Subcutaneous abdominal adipose tissue (tissue), 5 donors: ENCODE measurements around the gene DCLRE1A.
A peak's percentile ranks its signal among the peaks of the same experiment; 100 is the strongest.

ENCODE experiments used
- H3K27ac ChIP-seq: one replicate; pipeline ENCODE4 v1.7.0; 2013; ENCODE audit warnings: low read depth, mild to moderate bottlenecking, inconsistent platforms, low read length, moderate library complexity
- H3K27me3 ChIP-seq, 5 donors: one replicate each; pipeline ENCODE4 v1.7.0; 2013; ENCODE audit warnings: low read length in 5 of 5, inconsistent platforms in 1 of 5; ENCODE audit not compliant: control insufficient read depth in 5 of 5, insufficient read depth in 4 of 5
- H3K36me3 ChIP-seq, 5 donors: one replicate each; pipeline ENCODE4 v1.7.0; 2013; ENCODE audit warnings: low read length in 5 of 5; ENCODE audit not compliant: control insufficient read depth in 5 of 5, insufficient read depth in 5 of 5
- H3K4me1 ChIP-seq, 5 donors: one replicate each; pipeline ENCODE4 v1.7.0; 2013; ENCODE audit warnings: low read length in 5 of 5, mild to moderate bottlenecking in 3 of 5, moderate library complexity in 1 of 5; ENCODE audit not compliant: control insufficient read depth in 5 of 5, insufficient read depth in 5 of 5
- H3K4me3 ChIP-seq, 5 donors: one replicate each; pipeline ENCODE4 v1.7.0; 2013; ENCODE audit warnings: low read length in 5 of 5, low read depth in 1 of 5
- H3K9ac ChIP-seq, 5 donors: one replicate each; pipeline ENCODE4 v1.7.0; 2013; ENCODE audit warnings: low read length in 5 of 5, mild to moderate bottlenecking in 4 of 5, moderate library complexity in 3 of 5
- H3K9me3 ChIP-seq, 5 donors: one replicate each; pipeline ENCODE4 v1.7.0; 2013; ENCODE audit warnings: low read length in 5 of 5; ENCODE audit not compliant: control insufficient read depth in 5 of 5
- donor health status: healthy.
- donor health status: healthy.
- donor health status: healthy.
- donor health status: healthy.
- donor health status: healthy.

The DCLRE1A gene

DNA sequence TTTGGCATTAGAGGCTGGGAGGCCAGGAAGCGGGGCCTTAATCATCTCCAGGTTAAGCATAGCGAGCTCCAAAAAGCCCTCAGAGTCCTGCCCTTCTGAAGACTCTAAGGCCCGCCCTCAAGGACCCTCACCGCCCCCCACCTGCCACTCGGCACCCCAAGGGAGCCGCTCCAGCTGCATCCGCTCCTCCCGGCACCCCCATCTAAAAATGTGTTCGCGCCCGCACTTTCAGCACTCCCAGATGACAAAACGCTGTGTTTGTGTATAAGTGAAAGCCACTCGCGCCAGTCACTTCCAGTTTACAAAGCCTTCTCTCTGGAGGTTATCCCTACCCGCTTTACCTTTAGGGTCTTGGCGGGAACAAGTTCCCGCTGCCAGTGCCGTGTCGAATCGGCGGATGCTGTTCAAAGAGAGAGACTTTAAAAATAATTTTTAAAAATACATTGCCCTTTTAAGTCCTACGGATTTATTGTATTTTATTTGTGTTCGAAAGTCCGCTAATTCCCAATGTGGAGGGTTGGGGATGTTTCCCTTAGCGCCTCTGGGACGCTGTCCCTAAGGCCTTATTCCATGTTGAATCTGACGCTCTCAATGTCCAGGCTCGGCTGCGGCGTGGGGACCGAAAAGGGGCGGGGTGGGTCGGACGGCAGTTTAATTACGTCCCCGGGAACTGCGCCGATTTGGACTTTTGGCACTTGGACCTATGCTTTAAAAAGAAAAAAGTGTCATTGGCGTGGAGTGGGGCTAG lies at the start of gene DCLRE1A, which contains the start of gene NHLRC2:
DCLRE1A (minus strand) TSS at position 70 of the 748 bp plus-strand sequence. CDS start 900 bp downstream, outside the sequence.
NHLRC2 (plus strand) TSS at position 649 of the 748 bp plus-strand sequence. CDS start 212 bp downstream, outside the sequence.
- Histone ChIP-seq H3K36me3 (peaks cover 2 to 12% (median 5%) of the 10 kb centered on the region in 5 donors), H3K27ac (peak within 1 kb of the TSS; percentile 94), H3K9ac (peak within 1 kb of the TSS; percentile 85 to 98 (median 96)), H3K4me3 (peak within 1 kb of the TSS; percentile 94 to 95 (median 95)), H3K4me1 (peaks cover 5 to 39% (median 32%) of the 10 kb centered on the region in 5 donors), H3K9me3 (no peaks in the 10 kb centered on the region), H3K27me3 (no peaks in the 10 kb centered on the region)

DNA sequence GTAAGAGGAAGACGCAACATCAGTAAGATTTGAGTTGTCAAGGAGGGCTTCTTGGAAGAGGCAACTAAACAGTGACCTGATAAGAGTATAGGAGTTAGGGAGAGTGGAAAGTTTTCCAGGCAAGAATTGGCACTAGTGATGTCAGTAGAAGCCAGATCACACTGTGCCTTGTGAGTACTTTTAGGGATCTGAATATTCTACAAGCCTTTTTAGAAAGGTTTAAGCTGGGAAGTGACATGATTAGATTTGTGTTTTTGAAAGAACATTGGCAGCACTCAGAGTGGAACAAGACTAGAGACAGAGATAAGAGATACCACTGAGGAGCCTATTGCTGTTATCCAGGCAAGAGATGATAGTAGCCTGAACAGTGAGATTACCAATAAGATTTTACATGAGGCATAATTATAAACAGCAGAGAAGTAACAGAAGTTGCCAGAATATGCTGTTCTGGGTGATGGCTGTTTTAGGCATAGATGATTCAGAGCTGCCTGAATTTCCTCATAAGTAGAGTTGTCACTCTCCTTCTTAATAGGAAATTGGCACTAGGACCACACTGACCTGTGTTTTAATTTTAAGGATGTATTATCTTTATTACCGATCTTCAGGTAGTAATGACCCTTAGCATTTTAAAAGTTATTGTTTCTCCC lies 46.2 kb upstream of the DCLRE1A start:
- no peaks in the 10 kb centered on the region for H3K9me3 ChIP-seq
- H3K4me1 ChIP-seq: peaks cover 0 to 8% (median 2%) of the 10 kb centered on the region in 5 donors
- no peak overlapping the region for H3K27ac ChIP-seq
- no peak overlapping the region for H3K4me3 ChIP-seq
- peaks cover 22 to 39% (median 36%) of the 10 kb centered on the region in 5 donors for H3K36me3 ChIP-seq
- no peak overlapping the region for H3K9ac ChIP-seq
- H3K27me3 ChIP-seq: no peaks in the 10 kb centered on the region

GRCh38 chr10:113897693-113898618 lies 44.1 kb upstream of the DCLRE1A start:
- H3K4me1 ChIP-seq: peaks cover 0 to 10% (median 2%) of the 10 kb centered on the region in 5 donors

GRCh38 chr10:113895018-113895417 lies 41.1 kb upstream of the DCLRE1A start:
- Histone ChIP-seq H3K4me3 (no peak overlapping the region), H3K27ac (no peak overlapping the region), H3K27me3 (no peaks in the 10 kb centered on the region), H3K36me3 (peaks cover 6 to 12% (median 10%) of the 10 kb centered on the region in 5 donors), H3K9me3 (no peaks in the 10 kb centered on the region), H3K9ac (no peak overlapping the region), H3K4me1 (peaks cover 0 to 16% (median 2%) of the 10 kb centered on the region in 5 donors)

More at GRCh38 chr10:113897693-113898618, 44.1 kb upstream of the DCLRE1A start:
- Histone ChIP-seq H3K36me3 (peaks cover 18 to 27% (median 23%) of the 10 kb centered on the region in 5 donors), H3K27me3 (no peaks in the 10 kb centered on the region), H3K9me3 (no peaks in the 10 kb centered on the region), H3K4me3 (no peak overlapping the region), H3K9ac (peak overlapping the region in 1 of 5 donors; percentile 52), H3K27ac (peak overlapping the region; percentile 58)

- H3K27me3 ChIP-seq: no peaks in the 10 kb centered on the region
- no peak overlapping the region for H3K4me3 ChIP-seq
- H3K4me1 ChIP-seq: peaks cover 0 to 20% (median 4%) of the 10 kb centered on the region in 5 donors
- H3K27ac ChIP-seq: no peak overlapping the region
- H3K9me3 ChIP-seq: no peaks in the 10 kb centered on the region
- no peak overlapping the region for H3K9ac ChIP-seq
- H3K36me3 ChIP-seq: peaks cover 6 to 12% (median 10%) of the 10 kb centered on the region in 5 donors
Measured at GRCh38 chr10:113894581-113894980, 40.7 kb upstream of the DCLRE1A start.

GRCh38 chr10:113893570-113893969 lies 39.7 kb upstream of the DCLRE1A start:
- Histone ChIP-seq H3K9me3 (no peaks in the 10 kb centered on the region), H3K4me3 (no peak overlapping the region), H3K36me3 (peaks cover 5 to 7% (median 6%) of the 10 kb centered on the region in 5 donors), H3K27me3 (no peaks in the 10 kb centered on the region), H3K27ac (no peak overlapping the region), H3K9ac (peak overlapping the region in 1 of 5 donors; percentile 15), H3K4me1 (peaks cover 0 to 18% (median 5%) of the 10 kb centered on the region in 5 donors)

- no peak overlapping the region for H3K9ac ChIP-seq
- no peaks in the 10 kb centered on the region for H3K27me3 ChIP-seq
- peak overlapping the region; percentile 26 for H3K27ac ChIP-seq
- no peaks in the 10 kb centered on the region for H3K9me3 ChIP-seq
- peaks cover 0 to 13% (median 4%) of the 10 kb centered on the region in 5 donors for H3K36me3 ChIP-seq
- H3K4me1 ChIP-seq: peaks cover 0 to 13% (median 5%) of the 10 kb centered on the region in 5 donors
- H3K4me3 ChIP-seq: no peak overlapping the region
Measured at GRCh38 chr10:113891476-113891875, 37.6 kb upstream of the DCLRE1A start.

DNA sequence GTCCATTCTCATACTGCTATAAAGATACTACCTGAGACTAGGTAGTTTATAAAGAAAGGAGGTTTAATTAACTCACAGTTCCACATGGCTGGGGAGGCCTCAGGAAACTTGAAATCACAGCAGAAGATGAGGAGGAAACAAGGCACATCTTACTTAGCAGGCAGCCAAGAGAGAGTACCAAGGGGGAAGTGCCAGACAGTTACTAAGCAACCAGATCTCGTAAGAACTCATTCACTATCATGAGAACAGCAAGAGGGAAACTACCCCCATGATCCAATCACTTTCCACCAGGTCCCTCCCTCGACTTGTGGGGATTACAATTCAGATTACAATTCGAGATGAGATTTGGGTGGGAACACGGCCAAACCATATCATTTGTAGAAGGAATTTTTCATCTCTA lies 36.9 kb upstream of the DCLRE1A start:
- H3K4me3 ChIP-seq: no peak overlapping the region
- no peaks in the 10 kb centered on the region for H3K9me3 ChIP-seq
- peaks cover 0 to 20% (median 5%) of the 10 kb centered on the region in 5 donors for H3K36me3 ChIP-seq
- no peaks in the 10 kb centered on the region for H3K27me3 ChIP-seq
- peaks cover 0 to 13% (median 5%) of the 10 kb centered on the region in 5 donors for H3K4me1 ChIP-seq
- no peak overlapping the region for H3K9ac ChIP-seq
- peak overlapping the region; percentile 58 for H3K27ac ChIP-seq

GRCh38 chr10:113889911-113890310 lies 36.0 kb upstream of the DCLRE1A start:
- no peaks in the 10 kb centered on the region for H3K9me3 ChIP-seq
- H3K9ac ChIP-seq: peak overlapping the region in 1 of 5 donors; percentile 32
- H3K27ac ChIP-seq: peak overlapping the region; percentile 58
- H3K4me1 ChIP-seq: peaks cover 0 to 13% (median 5%) of the 10 kb centered on the region in 5 donors
- peaks cover 0 to 19% (median 5%) of the 10 kb centered on the region in 5 donors for H3K36me3 ChIP-seq
- no peaks in the 10 kb centered on the region for H3K27me3 ChIP-seq
- H3K4me3 ChIP-seq: no peak overlapping the region
